ENCODE results near the gene SH3GL1. TPM values are rescaled to one million over a fixed set of nuclear protein-coding genes. Genes with fewer than 3 reads are reported as not detected.

The SH3GL1 gene
- total RNA-seq, 2 experiments from 2014 or later, result 38.1 to 42.0 TPM

DNA sequence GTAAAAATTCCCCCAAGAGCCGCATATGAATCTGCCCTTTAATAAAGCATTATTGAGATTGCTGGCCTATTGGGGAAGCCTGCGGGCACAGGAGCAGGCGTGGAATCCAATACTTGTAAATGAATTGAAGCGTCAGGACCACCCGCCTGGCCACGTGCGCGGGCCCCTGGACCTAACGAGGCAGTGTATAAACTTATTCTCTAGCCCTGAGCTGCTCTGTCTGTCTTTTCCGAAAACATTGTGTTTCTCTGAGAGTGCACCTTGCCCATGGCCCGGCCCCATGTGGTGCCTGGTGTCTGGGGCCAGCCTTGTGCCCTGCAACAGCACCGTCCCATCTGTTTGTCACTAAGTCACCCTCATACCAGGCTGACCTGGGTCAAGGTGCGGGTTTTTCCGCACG is 42.8 kb upstream of the SH3GL1 start:
- no peaks in the 10 kb centered on the region for H3K9me3 Mint-ChIP-seq
- peaks cover 6% of the 10 kb centered on the region for H3K4me1 Mint-ChIP-seq (ENCODE audit: low read depth)
- CTCF ChIA-PET, result no interaction called here
- H3K4me3 Mint-ChIP-seq, result no peak overlapping the region
- intact Hi-C loops (cut with micrococcal nuclease), result no loop called here
- no peak for DNase-seq
- no peaks in the 10 kb centered on the region for H3K27me3 Mint-ChIP-seq
- no peak overlapping the region for H3K27ac Mint-ChIP-seq
- POLR2A ChIA-PET, result no interaction called here
- peaks cover 21% of the 10 kb centered on the region for H3K36me3 Mint-ChIP-seq

DNA sequence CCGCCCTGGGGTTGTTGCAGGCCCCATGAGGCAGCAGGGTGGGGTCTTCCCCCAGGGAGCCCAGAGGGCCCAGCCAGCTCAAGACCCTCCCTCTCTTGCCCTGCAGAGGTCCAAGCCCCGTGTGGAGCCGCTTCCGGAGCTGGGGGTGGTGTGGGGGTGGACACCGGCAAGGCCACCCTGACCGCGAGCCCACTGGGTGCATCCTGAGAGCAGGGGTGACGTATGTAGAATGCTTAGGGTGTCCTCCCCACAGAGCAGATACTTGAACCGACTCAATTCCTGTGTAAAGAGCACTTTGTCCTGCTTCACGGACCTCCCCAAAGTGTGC is 42.4 kb upstream of the SH3GL1 start:
- Mint-ChIP-seq H3K27ac (no peak overlapping the region), H3K4me3 (no peak overlapping the region), H3K4me1 (ENCODE audit: low read depth) (peaks cover 6% of the 10 kb centered on the region), H3K36me3 (peaks cover 24% of the 10 kb centered on the region), H3K9me3 (no peaks in the 10 kb centered on the region), H3K27me3 (no peaks in the 10 kb centered on the region)
- ChIA-PET POLR2A (no interaction called here), CTCF (no interaction called here)
- intact Hi-C loops (cut with micrococcal nuclease), result no loop called here
- no peak for DNase-seq

DNA sequence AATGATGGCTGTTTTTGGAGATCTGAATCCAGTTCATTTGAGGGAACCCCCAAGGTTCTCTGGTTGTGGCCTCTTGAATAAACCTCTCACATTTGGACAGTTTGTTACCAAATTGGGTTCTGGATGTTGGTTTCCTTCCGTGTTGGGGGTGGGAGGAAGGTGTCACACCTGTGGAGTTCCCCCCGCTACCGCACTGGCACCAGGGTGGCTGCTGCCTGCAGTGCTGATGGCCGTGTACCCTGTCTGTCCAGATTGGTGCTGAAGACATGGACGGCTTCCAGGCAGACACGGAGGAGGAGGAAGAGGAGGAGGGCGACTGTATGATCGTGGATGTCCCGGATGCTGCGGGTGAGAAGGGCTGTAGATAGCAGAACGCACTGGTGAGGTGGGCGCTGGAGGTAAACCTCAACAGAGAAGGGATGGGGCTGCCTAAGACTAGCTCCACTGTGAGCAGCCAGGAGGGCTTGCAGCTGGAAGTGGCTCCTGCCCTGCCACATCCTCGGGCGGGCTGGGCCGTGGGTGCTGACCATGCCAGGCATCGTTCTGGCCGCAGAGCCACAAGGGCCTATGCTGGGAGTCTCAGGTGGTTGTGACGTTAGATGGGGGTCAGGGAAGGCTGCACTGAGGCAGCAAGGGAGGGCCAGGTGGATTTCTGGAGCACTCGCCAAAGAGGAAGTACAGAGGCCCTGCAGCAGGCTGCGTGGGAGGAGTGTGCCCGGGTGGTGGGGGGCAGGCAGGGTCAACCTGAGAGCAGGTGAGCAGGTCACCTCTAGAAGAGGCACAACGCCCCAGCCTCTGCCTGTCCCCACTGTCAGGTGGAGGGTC is 41.9 kb upstream of the SH3GL1 start:
- H3K36me3 Mint-ChIP-seq, result peaks cover 24% of the 10 kb centered on the region

DNA sequence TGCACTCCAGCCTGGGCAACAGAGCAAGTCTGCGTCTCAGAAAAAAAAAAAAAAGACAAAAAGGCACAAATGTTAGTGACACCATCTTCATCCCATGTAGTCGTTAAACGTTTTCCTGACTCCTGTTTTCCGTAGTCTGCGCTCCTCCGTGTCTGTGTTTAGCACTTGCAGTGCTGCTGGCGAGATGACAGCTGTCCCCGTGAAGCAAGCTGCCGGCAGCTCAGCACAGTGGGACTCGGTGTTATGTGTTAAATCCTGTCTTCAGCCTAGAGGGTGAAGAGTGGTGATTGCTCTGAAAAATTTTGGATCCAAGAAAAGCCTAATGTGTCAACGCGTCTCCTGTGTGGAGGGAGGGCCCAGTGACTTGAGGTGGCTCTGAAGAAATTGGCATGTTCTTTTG is 38.9 kb upstream of the SH3GL1 start:
- Mint-ChIP-seq H3K27me3 (no peaks in the 10 kb centered on the region), H3K4me3 (no peak overlapping the region), H3K4me1 (ENCODE audit: low read depth) (peaks cover 6% of the 10 kb centered on the region), H3K36me3 (peaks cover 30% of the 10 kb centered on the region), H3K9me3 (no peaks in the 10 kb centered on the region), H3K27ac (no peak overlapping the region)
- ChIA-PET CTCF (interaction anchor here (0.7 kb wide), 1 partner anchor 85 kb away, joined by 3 read pairs; no protein-coding TSS in a partner anchor), POLR2A (interaction anchor here (0.9 kb wide), 1 partner anchor 32 kb away, joined by 6 read pairs; no protein-coding TSS in a partner anchor)
- intact Hi-C loops (cut with micrococcal nuclease), result no loop called here
- no peak for DNase-seq

More for the DNA sequence above, 41.9 kb upstream of the SH3GL1 start:
- no peak for DNase-seq
- intact Hi-C loops (cut with micrococcal nuclease), result no loop called here
- Mint-ChIP-seq H3K27ac (peak overlapping the region; percentile 33), H3K4me3 (no peak overlapping the region), H3K27me3 (no peaks in the 10 kb centered on the region), H3K4me1 (ENCODE audit: low read depth) (peaks cover 6% of the 10 kb centered on the region), H3K9me3 (no peaks in the 10 kb centered on the region)
- CTCF ChIA-PET, result no interaction called here
- POLR2A ChIA-PET, result no interaction called here

DNA sequence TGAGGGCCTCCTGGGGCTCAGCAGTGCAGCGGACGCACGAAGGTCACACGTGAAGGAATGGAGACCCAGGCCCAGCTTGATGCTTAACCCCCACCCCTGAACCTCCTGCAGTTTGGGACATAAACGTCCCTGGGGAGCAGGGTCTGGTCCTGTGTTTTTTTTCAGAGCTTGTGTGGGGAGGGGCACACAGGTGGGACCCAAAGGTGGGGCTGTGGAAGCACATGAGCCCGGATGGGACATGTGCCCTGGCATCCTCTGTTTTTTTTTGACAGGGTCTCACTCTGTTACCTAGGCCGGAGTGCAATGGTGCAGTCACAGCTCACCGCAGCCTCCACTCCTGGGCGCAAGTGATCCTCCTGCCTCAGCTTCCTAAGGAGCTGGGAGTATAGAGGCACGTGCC is 36.8 kb upstream of the SH3GL1 start:
- POLR2A ChIA-PET, result no interaction called here
- intact Hi-C loops (cut with micrococcal nuclease), result no loop called here
- H3K27ac Mint-ChIP-seq, result no peak overlapping the region
- H3K4me3 Mint-ChIP-seq, result no peak overlapping the region
- H3K9me3 Mint-ChIP-seq, result no peaks in the 10 kb centered on the region
- CTCF ChIA-PET, result no interaction called here
- no peaks in the 10 kb centered on the region for H3K27me3 Mint-ChIP-seq
- H3K4me1 Mint-ChIP-seq (ENCODE audit: low read depth), result peaks cover 3% of the 10 kb centered on the region
- DNase-seq, result no peak
- H3K36me3 Mint-ChIP-seq, result peaks cover 31% of the 10 kb centered on the region

DNA sequence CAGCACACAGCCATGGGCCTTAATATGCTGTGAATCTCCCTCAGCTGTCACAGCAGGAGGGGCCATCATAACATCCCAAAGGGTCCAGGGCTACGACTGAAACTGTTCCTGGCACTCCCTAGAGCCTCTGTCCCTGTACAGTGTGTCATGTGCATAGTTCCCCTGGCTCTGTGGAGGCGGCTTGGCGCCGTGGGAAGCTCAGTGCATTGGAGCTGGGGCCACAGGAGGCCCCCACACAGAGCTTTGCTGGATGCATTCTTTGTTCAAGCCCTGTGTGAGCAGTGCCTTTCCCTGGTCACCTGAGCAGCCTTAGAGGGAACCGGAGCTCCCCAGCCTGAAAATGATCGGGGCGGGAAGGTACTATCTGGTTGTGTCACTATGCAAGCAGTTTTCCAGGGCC is 35.9 kb upstream of the SH3GL1 start:
- Mint-ChIP-seq H3K4me3 (no peak overlapping the region), H3K27ac (no peak overlapping the region), H3K27me3 (no peaks in the 10 kb centered on the region), H3K9me3 (no peaks in the 10 kb centered on the region), H3K4me1 (ENCODE audit: low read depth) (no peaks in the 10 kb centered on the region), H3K36me3 (peaks cover 31% of the 10 kb centered on the region)
- ChIA-PET CTCF (no interaction called here), POLR2A (interaction anchor here (0.6 kb wide), 1 partner anchor 213 kb away, joined by 7 read pairs; no protein-coding TSS in a partner anchor)
- intact Hi-C loops (cut with micrococcal nuclease), result no loop called here
- no peak for DNase-seq

DNA sequence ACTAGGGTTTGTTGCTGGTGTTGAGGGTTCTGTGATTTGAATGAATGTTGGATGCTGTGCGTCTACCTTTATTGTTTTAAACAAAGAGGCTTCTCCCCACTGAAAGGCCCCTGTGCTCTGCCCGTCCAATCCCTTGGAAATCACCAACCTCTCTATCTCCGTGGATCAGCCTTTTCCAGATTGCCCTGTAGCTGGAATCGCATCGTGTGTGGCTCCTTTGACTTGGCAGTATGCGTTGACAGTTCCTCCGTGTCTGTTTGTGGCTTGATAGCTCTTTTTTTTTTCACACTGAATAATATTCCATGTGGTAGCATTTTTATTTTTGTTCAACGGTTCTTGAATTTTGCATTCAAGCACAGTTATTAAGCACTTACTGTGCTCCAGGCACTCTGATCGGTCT is 34.0 kb upstream of the SH3GL1 start:
- H3K4me1 Mint-ChIP-seq (ENCODE audit: low read depth), result no peaks in the 10 kb centered on the region
- intact Hi-C loops (cut with micrococcal nuclease), result no loop called here
- ChIA-PET CTCF (interaction anchor here (0.6 kb wide), 1 partner anchor 742 kb away, joined by 4 read pairs; no protein-coding TSS in a partner anchor), POLR2A (interaction anchor here (0.6 to 0.7 kb wide), 2 partner anchors 15 to 53 kb away, joined by 3 to 5 read pairs; no protein-coding TSS in a partner anchor)
- no peak overlapping the region for H3K4me3 Mint-ChIP-seq
- no peaks in the 10 kb centered on the region for H3K9me3 Mint-ChIP-seq
- H3K36me3 Mint-ChIP-seq, result peaks cover 39% of the 10 kb centered on the region
- H3K27ac Mint-ChIP-seq, result no peak overlapping the region
- no peaks in the 10 kb centered on the region for H3K27me3 Mint-ChIP-seq
- DNase-seq, result no peak

DNA sequence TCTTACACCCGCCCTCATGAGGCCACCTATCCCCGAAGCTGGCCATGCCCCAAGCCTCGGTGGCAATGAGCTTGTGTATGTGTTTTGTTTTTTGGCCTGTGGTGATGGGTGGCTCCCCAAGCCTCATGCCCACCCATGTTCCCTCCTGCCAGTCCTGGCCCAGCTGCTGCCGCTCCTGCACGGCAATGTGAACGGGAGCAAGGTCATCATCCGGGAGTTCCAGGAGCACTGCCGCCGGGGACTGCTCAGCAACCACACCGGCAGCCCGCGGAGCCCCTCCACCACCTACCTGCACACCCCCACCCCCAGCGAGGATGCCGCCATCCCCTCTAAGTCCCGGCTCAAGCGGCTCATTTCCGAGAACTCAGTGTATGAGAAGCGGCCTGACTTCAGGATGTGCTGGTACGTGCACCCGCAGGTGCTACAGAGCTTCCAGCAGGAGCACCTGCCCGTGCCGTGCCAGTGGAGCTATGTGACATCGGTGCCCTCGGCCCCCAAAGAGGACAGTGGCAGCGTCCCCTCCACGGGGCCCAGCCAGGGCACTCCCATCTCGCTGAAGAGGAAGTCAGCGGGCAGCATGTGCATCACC is 32.7 kb upstream of the SH3GL1 start:
- Mint-ChIP-seq H3K27me3 (no peaks in the 10 kb centered on the region), H3K27ac (no peak overlapping the region), H3K4me3 (no peak overlapping the region), H3K4me1 (ENCODE audit: low read depth) (no peaks in the 10 kb centered on the region), H3K36me3 (peaks cover 41% of the 10 kb centered on the region), H3K9me3 (no peaks in the 10 kb centered on the region)
- DNase-seq, result no peak
- ChIA-PET CTCF (no interaction called here), POLR2A (no interaction called here)
- intact Hi-C loops (cut with micrococcal nuclease), result no loop called here

DNA sequence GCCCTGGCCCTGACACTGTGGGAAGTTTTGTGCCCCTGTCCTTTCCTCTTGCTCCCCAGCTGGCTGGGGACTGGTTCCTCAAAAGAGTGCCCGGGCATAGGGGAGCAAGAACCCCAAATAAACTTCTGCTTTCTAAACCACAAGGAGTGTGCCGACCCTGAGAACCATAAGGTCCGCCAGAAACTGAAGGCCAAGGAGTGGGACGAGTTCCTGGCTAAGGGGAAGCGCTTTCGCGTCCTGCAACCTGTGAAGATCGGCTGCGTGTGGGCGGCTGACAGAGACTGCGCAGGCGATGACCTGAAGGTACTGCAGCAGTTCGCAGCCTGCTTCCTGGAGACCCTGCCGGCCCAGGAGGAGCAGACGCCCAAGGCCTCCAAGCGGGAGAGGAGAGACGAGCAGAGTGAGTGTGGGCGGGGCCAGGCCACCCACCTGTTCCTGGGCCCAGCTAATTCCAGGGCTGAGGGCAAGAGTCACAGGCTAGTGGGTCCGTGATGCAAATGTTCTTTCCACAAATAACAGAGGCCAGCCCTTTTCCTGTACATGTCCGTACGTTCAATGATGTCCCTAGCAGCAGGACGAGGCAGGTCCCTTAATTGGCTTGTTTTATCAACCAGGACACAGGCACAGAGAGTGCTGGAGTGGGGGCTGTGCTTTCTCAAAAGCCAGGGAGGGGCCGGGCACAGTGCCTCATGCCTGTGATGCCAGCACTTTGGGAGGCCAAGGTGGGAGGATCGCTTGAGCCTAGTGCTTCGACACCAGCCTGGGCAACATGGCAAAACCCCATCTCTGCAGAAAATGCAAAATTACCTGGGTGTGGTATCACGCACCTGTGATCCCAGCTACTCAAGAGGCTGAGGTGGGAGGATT is 31.7 kb upstream of the SH3GL1 start:
- H3K9me3 Mint-ChIP-seq, result no peaks in the 10 kb centered on the region
- H3K27me3 Mint-ChIP-seq, result no peaks in the 10 kb centered on the region
- no peak overlapping the region for H3K27ac Mint-ChIP-seq
- intact Hi-C loops (cut with micrococcal nuclease), result no loop called here
- H3K4me3 Mint-ChIP-seq, result no peak overlapping the region
- no peaks in the 10 kb centered on the region for H3K4me1 Mint-ChIP-seq (ENCODE audit: low read depth)
- DNase-seq, result no peak
- ChIA-PET CTCF (no interaction called here), POLR2A (no interaction called here)
- H3K36me3 Mint-ChIP-seq, result peaks cover 39% of the 10 kb centered on the region

DNA sequence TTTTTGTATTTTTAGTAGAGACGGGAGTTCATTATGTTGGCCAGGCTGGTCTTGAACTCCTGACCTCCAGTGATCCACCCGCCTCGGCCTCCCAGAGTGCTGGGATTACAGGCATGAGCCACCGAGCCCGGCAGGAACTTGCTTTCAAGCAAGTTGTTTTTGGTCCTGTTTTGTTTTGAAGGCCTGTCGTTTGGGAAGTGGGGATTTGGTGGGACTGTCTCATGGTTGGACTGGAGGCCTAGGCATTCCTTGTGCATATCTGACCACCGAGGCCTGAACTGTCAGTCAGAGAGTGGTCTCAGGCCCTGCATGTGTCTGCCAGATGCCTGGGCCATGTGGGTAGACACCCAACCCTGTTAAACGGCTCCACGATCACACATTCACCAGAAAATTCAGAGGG is 30.9 kb upstream of the SH3GL1 start:
- intact Hi-C loops (cut with micrococcal nuclease), result no loop called here
- CTCF ChIA-PET, result no interaction called here
- no peak overlapping the region for H3K27ac Mint-ChIP-seq
- H3K27me3 Mint-ChIP-seq, result no peaks in the 10 kb centered on the region
- no peak for DNase-seq
- no peaks in the 10 kb centered on the region for H3K4me1 Mint-ChIP-seq (ENCODE audit: low read depth)
- no peaks in the 10 kb centered on the region for H3K9me3 Mint-ChIP-seq
- no peak overlapping the region for H3K4me3 Mint-ChIP-seq
- H3K36me3 Mint-ChIP-seq, result peaks cover 37% of the 10 kb centered on the region
- POLR2A ChIA-PET, result no interaction called here

DNA sequence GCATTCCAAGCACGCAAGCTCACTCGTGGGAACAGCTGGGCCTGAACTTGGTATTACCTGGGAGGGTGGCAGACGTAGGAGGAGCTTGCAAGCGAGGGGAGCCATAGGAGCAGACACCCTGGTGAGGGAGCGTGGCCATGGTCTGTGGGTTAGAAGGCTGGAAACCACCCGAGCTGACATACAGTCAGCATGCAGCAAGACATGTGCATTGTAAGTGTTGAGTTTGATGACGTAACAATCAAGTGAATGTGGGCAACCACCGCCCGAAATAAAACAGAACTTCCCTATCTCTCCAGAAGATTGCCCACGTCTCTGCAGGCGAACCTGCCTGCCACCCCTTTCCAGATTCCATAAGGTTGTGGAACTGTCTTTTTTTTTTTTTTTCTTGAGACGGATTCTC is 30.4 kb upstream of the SH3GL1 start:
- intact Hi-C loops (cut with micrococcal nuclease), result no loop called here
- Mint-ChIP-seq H3K4me1 (ENCODE audit: low read depth) (no peaks in the 10 kb centered on the region), H3K27me3 (no peaks in the 10 kb centered on the region), H3K4me3 (no peak overlapping the region), H3K36me3 (peaks cover 40% of the 10 kb centered on the region), H3K27ac (no peak overlapping the region), H3K9me3 (no peaks in the 10 kb centered on the region)
- ChIA-PET CTCF (no interaction called here), POLR2A (no interaction called here)
- no peak for DNase-seq

DNA sequence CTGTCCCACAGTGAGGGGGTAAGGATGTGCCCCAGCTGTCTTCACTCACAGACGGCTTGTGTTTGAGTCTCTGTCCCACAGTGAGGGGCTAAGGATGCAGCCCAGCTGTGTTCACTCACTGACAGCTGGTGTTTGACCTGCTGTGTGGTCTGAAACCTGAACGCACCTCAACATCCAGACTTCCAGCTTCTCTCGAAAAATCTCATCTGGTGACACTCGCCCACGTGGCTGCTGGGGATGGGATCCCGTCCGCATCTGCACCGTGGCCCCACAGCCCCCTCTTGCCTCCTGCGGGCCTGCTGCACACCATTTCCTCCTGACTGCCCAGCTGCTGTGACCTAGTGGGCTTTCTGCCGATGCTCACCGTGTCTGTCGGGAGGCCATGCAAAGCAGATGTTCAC is 29.4 kb upstream of the SH3GL1 start:
- Mint-ChIP-seq H3K4me3 (peak overlapping the region; percentile 20), H3K27me3 (no peaks in the 10 kb centered on the region), H3K9me3 (no peaks in the 10 kb centered on the region), H3K4me1 (ENCODE audit: low read depth) (no peaks in the 10 kb centered on the region), H3K36me3 (peaks cover 43% of the 10 kb centered on the region), H3K27ac (no peak overlapping the region)
- POLR2A ChIA-PET, result no interaction called here
- intact Hi-C loops (cut with micrococcal nuclease), result no loop called here
- no peak for DNase-seq
- CTCF ChIA-PET, result no interaction called here
